Gastroesophageal sphincter (tissue), 3 donors: ENCODE measurements around the gene UGT1A8.
"Not testable (repeated sequence)": the region's sequence is repeated elsewhere in the genome, so short reads cannot be mapped to it uniquely, and the experiment has no call there.

Source experiments
- EP300 ChIP-seq: sonication (generic); formaldehyde crosslinking; IDR thresholded peaks from one replicate; pipeline ENCODE4 v1.6.1; 2017; ENCODE audit warnings: antibody characterized with exemption, mild to moderate bottlenecking
- POLR2A ChIP-seq, 2 donors: fragments of 450-650 bp; IDR thresholded peaks; one replicate each; pipeline ENCODE4 v1.6.1; 2017; ENCODE audit warnings: antibody characterized with exemption in 2 of 2, mild to moderate bottlenecking in 2 of 2, moderate library complexity in 1 of 2
- POLR2AphosphoS5 ChIP-seq: sonication (generic); formaldehyde crosslinking; IDR thresholded peaks from one replicate; pipeline ENCODE4 v1.6.1; 2017; ENCODE audit warnings: antibody characterized with exemption
- TF ChIP-seq, protein P1 (sequence below), 4 experiments: fragments of 200-600 bp in 2 of 4; fragments of 450-650 bp in 2 of 4; sonication (generic) in 1 of 4; IDR thresholded peaks; one replicate each; pipeline ENCODE4 v1.5.1; 2017 to 2019; ENCODE audit warnings: antibody characterized with exemption in 4 of 4, mild to moderate bottlenecking in 2 of 4, moderate library complexity in 2 of 4

DNA sequence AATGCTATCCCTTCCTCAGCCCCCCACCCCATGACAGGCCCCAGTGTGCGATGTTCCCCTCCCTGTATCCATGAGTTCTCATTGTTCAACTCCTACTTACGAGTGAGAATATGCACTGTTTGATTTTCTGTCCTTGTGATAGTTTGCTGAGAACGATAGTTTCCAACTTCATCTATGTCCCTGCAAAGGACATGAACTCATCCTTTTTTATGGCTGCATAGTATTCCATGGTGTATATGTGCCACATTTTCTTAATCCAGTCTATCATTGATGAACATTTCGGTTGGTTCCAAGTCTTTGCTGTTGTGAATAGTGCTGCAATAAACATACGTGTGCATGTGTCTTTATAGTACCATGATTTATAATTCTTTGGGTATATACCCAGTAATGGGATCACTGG lies 4.4 kb downstream of the UGT1A8 start:
- TF ChIP-seq, protein P1, sequence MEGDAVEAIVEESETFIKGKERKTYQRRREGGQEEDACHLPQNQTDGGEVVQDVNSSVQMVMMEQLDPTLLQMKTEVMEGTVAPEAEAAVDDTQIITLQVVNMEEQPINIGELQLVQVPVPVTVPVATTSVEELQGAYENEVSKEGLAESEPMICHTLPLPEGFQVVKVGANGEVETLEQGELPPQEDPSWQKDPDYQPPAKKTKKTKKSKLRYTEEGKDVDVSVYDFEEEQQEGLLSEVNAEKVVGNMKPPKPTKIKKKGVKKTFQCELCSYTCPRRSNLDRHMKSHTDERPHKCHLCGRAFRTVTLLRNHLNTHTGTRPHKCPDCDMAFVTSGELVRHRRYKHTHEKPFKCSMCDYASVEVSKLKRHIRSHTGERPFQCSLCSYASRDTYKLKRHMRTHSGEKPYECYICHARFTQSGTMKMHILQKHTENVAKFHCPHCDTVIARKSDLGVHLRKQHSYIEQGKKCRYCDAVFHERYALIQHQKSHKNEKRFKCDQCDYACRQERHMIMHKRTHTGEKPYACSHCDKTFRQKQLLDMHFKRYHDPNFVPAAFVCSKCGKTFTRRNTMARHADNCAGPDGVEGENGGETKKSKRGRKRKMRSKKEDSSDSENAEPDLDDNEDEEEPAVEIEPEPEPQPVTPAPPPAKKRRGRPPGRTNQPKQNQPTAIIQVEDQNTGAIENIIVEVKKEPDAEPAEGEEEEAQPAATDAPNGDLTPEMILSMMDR (IDR thresholded peaks at IDR 0.05), result not testable (repeated sequence)
- TF ChIP-seq EP300; POLR2AphosphoS5; POLR2A (IDR thresholded peaks at IDR 0.05): not testable (repeated sequence)
